A549 (cell line): ENCODE data around the gene KRT84.

Experiments
- CHD2 ChIP-seq: fragments of 150-350 bp; IDR thresholded peaks from 2 replicates; pipeline ENCODE4 v1.6.1; 2014; ENCODE audit warnings: low read length; ENCODE audit not compliant: partially characterized antibody
- MAFK ChIP-seq: fragments of 450-650 bp; IDR thresholded peaks from 2 replicates; pipeline ENCODE4 v1.6.1; 2014; ENCODE audit not compliant: partially characterized antibody
- NR3C1 ChIP-seq: fragments of >200 bp; sonication (Bioruptor Twin); formaldehyde crosslinking; IDR thresholded peaks from 3 replicates; pipeline ENCODE4 v1.6.1; 2017
- POLR2AphosphoS2 ChIP-seq: conservative IDR thresholded peaks from 2 replicates; pipeline ENCODE4 v1.6.1; 2012; ENCODE audit warnings: low read length, improper control_type of control experiment, inconsistent platforms
- SMC3 ChIP-seq: fragments of >200 bp; sonication (Bioruptor Twin); formaldehyde crosslinking; IDR thresholded peaks from 3 replicates; pipeline ENCODE4 v1.6.1; 2018; ENCODE audit warnings: inconsistent platforms
- TF ChIP-seq, protein P1 (sequence below): fragments of >200 bp; sonication (Bioruptor Twin); formaldehyde crosslinking; IDR thresholded peaks from 3 replicates; pipeline ENCODE4 v1.5.1; 2016
- TF ChIP-seq, protein P2 (sequence below): IDR thresholded peaks from 2 replicates; pipeline ENCODE4 v1.6.1; 2012
- TF ChIP-seq, protein P3 (sequence below): fragments of 250-450 bp; sonication (Bioruptor Pico); IDR thresholded peaks from 2 replicates; pipeline ENCODE4 v1.5.0; 2021; ENCODE audit warnings: mild to moderate bottlenecking, moderate library complexity, borderline replicate concordance

DNA sequence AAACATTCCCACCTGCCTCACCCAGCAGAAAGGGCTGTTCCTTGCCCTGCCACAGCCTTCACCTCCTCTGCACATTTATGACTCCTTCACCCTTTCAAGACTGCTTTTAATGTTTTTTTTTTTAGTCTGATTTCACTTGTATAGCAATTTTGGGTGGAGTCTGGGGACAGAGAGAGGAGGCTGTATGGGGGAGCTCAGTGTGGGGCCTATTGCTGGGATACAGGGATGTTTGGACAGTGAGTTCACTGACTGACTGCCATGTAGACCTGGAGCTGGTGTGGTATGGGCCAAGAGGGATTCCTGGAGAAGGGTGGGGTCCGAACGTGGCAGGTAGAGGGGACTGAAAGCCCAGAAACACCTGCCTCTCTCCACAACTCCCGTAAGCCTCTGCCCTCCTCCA lies 16.2 kb downstream of the KRT84 start:
- TF ChIP-seq, protein P1, sequence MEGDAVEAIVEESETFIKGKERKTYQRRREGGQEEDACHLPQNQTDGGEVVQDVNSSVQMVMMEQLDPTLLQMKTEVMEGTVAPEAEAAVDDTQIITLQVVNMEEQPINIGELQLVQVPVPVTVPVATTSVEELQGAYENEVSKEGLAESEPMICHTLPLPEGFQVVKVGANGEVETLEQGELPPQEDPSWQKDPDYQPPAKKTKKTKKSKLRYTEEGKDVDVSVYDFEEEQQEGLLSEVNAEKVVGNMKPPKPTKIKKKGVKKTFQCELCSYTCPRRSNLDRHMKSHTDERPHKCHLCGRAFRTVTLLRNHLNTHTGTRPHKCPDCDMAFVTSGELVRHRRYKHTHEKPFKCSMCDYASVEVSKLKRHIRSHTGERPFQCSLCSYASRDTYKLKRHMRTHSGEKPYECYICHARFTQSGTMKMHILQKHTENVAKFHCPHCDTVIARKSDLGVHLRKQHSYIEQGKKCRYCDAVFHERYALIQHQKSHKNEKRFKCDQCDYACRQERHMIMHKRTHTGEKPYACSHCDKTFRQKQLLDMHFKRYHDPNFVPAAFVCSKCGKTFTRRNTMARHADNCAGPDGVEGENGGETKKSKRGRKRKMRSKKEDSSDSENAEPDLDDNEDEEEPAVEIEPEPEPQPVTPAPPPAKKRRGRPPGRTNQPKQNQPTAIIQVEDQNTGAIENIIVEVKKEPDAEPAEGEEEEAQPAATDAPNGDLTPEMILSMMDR = no peak
- TF ChIP-seq POLR2AphosphoS2 (no peak), SMC3 (no peak), CHD2 (no peak), NR3C1 (no peak), MAFK (no peak)
- TF ChIP-seq, protein P2, sequence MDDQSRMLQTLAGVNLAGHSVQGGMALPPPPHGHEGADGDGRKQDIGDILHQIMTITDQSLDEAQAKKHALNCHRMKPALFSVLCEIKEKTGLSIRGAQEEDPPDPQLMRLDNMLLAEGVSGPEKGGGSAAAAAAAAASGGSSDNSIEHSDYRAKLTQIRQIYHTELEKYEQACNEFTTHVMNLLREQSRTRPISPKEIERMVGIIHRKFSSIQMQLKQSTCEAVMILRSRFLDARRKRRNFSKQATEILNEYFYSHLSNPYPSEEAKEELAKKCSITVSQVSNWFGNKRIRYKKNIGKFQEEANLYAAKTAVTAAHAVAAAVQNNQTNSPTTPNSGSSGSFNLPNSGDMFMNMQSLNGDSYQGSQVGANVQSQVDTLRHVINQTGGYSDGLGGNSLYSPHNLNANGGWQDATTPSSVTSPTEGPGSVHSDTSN = no peak
- TF ChIP-seq, protein P3, sequence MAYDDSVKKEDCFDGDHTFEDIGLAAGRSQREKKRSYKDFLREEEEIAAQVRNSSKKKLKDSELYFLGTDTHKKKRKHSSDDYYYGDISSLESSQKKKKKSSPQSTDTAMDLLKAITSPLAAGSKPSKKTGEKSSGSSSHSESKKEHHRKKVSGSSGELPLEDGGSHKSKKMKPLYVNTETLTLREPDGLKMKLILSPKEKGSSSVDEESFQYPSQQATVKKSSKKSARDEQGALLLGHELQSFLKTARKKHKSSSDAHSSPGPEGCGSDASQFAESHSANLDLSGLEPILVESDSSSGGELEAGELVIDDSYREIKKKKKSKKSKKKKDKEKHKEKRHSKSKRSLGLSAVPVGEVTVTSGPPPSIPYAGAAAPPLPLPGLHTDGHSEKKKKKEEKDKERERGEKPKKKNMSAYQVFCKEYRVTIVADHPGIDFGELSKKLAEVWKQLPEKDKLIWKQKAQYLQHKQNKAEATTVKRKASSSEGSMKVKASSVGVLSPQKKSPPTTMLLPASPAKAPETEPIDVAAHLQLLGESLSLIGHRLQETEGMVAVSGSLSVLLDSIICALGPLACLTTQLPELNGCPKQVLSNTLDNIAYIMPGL (CRISPR knock-in tag) = no peak
